Measurements from ENCODE around the gene ITPR2. TPM values are rescaled to one million over a fixed set of nuclear protein-coding genes. Genes with fewer than 3 reads are reported as not detected.

Gene ITPR2
- total RNA-seq, 6 experiments from 2014 or later: 6.9 to 8.4 (median 7.6) TPM

DNA sequence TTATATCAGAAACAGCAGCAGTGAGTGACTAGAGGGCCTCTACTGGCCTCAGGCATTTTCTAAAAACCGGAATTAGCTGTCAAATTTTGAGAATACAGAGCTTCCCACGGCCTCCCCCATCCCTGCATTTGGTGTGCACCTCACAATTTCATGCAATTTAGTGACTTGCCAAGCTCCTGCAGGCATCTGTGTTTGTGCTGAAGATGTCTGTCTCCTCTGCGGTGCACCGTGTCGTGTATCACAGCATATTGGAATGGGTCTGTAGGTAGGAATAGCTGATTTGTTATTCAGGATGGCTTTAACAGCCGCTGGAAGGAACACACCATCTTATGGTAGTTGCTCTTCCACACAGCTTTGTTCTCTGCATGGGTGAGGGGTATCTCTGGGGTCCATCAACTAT is 497.3 kb downstream of the ITPR2 start:
- TF ChIP-seq, protein P1, sequence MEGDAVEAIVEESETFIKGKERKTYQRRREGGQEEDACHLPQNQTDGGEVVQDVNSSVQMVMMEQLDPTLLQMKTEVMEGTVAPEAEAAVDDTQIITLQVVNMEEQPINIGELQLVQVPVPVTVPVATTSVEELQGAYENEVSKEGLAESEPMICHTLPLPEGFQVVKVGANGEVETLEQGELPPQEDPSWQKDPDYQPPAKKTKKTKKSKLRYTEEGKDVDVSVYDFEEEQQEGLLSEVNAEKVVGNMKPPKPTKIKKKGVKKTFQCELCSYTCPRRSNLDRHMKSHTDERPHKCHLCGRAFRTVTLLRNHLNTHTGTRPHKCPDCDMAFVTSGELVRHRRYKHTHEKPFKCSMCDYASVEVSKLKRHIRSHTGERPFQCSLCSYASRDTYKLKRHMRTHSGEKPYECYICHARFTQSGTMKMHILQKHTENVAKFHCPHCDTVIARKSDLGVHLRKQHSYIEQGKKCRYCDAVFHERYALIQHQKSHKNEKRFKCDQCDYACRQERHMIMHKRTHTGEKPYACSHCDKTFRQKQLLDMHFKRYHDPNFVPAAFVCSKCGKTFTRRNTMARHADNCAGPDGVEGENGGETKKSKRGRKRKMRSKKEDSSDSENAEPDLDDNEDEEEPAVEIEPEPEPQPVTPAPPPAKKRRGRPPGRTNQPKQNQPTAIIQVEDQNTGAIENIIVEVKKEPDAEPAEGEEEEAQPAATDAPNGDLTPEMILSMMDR (IDR thresholded peaks at IDR 0.05): no peak
- Mint-ChIP-seq H3K27me3 (ENCODE audit: insufficient read depth) (peaks cover 2% of the 10 kb centered on the region), H3K9me3 (no peaks in the 10 kb centered on the region), H3K4me1 (ENCODE audit: low read depth) (peaks cover 22% of the 10 kb centered on the region), H3K4me3 (no peak overlapping the region), H3K27ac (no peak overlapping the region), H3K36me3 (ENCODE audit: low read depth) (peaks cover 3% of the 10 kb centered on the region; the same call in 1 of the 2 replicates)
- DNase-seq: no peak

- Mint-ChIP-seq H3K27ac (no peak overlapping the region), H3K36me3 (ENCODE audit: low read depth) (peaks cover 3% of the 10 kb centered on the region; the same call in 1 of the 2 replicates), H3K4me1 (ENCODE audit: low read depth) (peaks cover 12% of the 10 kb centered on the region), H3K9me3 (no peaks in the 10 kb centered on the region), H3K27me3 (ENCODE audit: insufficient read depth) (peaks cover 2% of the 10 kb centered on the region), H3K4me3 (no peak overlapping the region)
- TF ChIP-seq, protein P1 (IDR thresholded peaks at IDR 0.05): no peak
- DNase-seq: no peak
Observed at GRCh38 chr12:26334621-26335124, 498.3 kb downstream of the ITPR2 start.

GRCh38 chr12:26331960-26332359 is 501.0 kb downstream of the ITPR2 start:
- no peaks in the 10 kb centered on the region for H3K4me1 Mint-ChIP-seq (ENCODE audit: low read depth)
- DNase-seq: no peak
- no peak overlapping the region for H3K27ac Mint-ChIP-seq
- no peak overlapping the region for H3K4me3 Mint-ChIP-seq
- H3K9me3 Mint-ChIP-seq: no peaks in the 10 kb centered on the region
- H3K36me3 Mint-ChIP-seq (ENCODE audit: low read depth): no peaks in the 10 kb centered on the region
- H3K27me3 Mint-ChIP-seq (ENCODE audit: insufficient read depth): peaks cover 2% of the 10 kb centered on the region
- TF ChIP-seq, protein P1 (IDR thresholded peaks at IDR 0.05): no peak

GRCh38 chr12:26331136-26331535 is 501.9 kb downstream of the ITPR2 start:
- H3K9me3 Mint-ChIP-seq: no peaks in the 10 kb centered on the region
- H3K27ac Mint-ChIP-seq: no peak overlapping the region
- no peaks in the 10 kb centered on the region for H3K36me3 Mint-ChIP-seq (ENCODE audit: low read depth)
- DNase-seq: no peak
- no peak overlapping the region for H3K4me3 Mint-ChIP-seq
- TF ChIP-seq, protein P1 (IDR thresholded peaks at IDR 0.05): no peak
- no peaks in the 10 kb centered on the region for H3K4me1 Mint-ChIP-seq (ENCODE audit: low read depth)
- H3K27me3 Mint-ChIP-seq (ENCODE audit: insufficient read depth): peaks cover 2% of the 10 kb centered on the region

- Mint-ChIP-seq H3K4me3 (no peak overlapping the region), H3K9me3 (no peaks in the 10 kb centered on the region), H3K4me1 (ENCODE audit: low read depth) (no peaks in the 10 kb centered on the region), H3K27me3 (ENCODE audit: insufficient read depth) (peaks cover 3% of the 10 kb centered on the region), H3K27ac (no peak overlapping the region), H3K36me3 (ENCODE audit: low read depth) (no peaks in the 10 kb centered on the region)
- DNase-seq: no peak
- TF ChIP-seq, protein P1 (IDR thresholded peaks at IDR 0.05): no peak
Observed at GRCh38 chr12:26327975-26328644, 504.9 kb downstream of the ITPR2 start.

Data from HFFc6 (cell line).